Choroid plexus epithelial cell (primary cell): Measurements from ENCODE around the gene PDE4B.

ENCODE experiments used
- DNase-seq: peaks from one replicate; pipeline ENCODE4 v3.0.0-alpha.2; 2010; ENCODE audit warnings: low read depth
- H3K4me3 ChIP-seq: 2 replicates; pipeline ENCODE4 v1.5.1; 2011; ENCODE audit warnings: low read depth, mild to moderate bottlenecking, control low read depth, low read length, moderate library complexity
- CTCF ChIP-seq: conservative IDR thresholded peaks from 2 replicates; pipeline ENCODE4 v1.5.1; 2011; ENCODE audit warnings: low read depth, mild to moderate bottlenecking, control low read depth, inconsistent platforms, low read length, moderate library complexity

Gene PDE4B

GRCh38 chr1:66073388-66073787 is 280.7 kb downstream of the PDE4B start:
- H3K4me3 ChIP-seq: no peak overlapping the region
- no peak for DNase-seq
- no peak for TF ChIP-seq CTCF

GRCh38 chr1:66074147-66074546 is 281.5 kb downstream of the PDE4B start:
- no peak overlapping the region for H3K4me3 ChIP-seq
- no peak for TF ChIP-seq CTCF
- no peak for DNase-seq

GRCh38 chr1:66078412-66078811 is 285.7 kb downstream of the PDE4B start:
- no peak overlapping the region for H3K4me3 ChIP-seq
- TF ChIP-seq CTCF: no peak
- DNase-seq: no peak

- no peak for TF ChIP-seq CTCF
- no peak for DNase-seq
- H3K4me3 ChIP-seq: no peak overlapping the region
Observed at GRCh38 chr1:66083003-66083402, 290.3 kb downstream of the PDE4B start.

- no peak for DNase-seq
- no peak for TF ChIP-seq CTCF
- H3K4me3 ChIP-seq: no peak overlapping the region
Observed at GRCh38 chr1:66084442-66084841, 291.7 kb downstream of the PDE4B start.

- TF ChIP-seq CTCF: no peak
- no peak for DNase-seq
Observed at GRCh38 chr1:66085600-66085999, 292.9 kb downstream of the PDE4B start.

GRCh38 chr1:66088787-66089186 is 296.1 kb downstream of the PDE4B start:
- TF ChIP-seq CTCF: no peak
- H3K4me3 ChIP-seq: no peak overlapping the region
- no peak for DNase-seq

More at GRCh38 chr1:66085600-66085999, 292.9 kb downstream of the PDE4B start:
- H3K4me3 ChIP-seq: no peak overlapping the region
